Superior temporal gyrus (tissue), 1 donor: ENCODE results near the gene SCO2.

Experiments
- DNase-seq: peaks from one replicate; pipeline ENCODE4 v3.0.0-alpha.2; 2016; ENCODE audit errors: extremely low spot score

SCO2 gene

DNA sequence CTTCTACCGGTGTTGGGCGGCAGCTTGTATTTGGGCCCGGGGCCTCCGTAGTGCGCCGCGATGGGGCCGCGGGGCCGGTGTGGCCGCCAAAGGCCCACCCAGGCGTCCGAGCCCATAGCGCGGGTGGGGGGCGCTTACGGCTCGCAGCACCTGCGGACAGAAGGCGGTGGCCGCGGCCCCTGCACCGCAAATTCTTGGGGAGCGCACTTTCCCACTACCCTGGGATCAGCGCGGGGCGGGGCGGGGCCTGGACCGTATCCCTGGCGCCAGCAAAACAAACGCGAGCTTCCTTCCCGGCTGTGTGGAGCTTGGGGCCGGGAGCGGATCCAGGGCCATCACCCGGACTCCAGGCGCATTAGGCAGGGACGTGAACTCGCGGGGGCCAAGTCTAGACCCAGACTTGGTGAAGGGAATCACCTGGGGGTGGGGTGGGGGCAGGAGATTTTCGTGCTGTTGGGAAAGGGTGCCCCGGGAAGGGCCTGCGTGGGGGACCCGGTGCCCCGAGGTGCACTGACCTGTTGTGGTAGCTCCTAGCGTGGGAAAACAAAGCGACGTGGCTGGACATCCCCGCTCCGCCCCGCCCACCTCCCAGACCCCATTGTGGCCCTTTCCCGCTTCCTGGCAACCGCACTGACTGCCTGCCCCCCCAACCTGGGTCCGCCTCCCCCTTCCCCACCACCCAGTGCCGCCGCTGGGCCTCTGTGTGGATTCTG is 6.7 kb upstream of the SCO2 start:
- no peak for DNase-seq

DNA sequence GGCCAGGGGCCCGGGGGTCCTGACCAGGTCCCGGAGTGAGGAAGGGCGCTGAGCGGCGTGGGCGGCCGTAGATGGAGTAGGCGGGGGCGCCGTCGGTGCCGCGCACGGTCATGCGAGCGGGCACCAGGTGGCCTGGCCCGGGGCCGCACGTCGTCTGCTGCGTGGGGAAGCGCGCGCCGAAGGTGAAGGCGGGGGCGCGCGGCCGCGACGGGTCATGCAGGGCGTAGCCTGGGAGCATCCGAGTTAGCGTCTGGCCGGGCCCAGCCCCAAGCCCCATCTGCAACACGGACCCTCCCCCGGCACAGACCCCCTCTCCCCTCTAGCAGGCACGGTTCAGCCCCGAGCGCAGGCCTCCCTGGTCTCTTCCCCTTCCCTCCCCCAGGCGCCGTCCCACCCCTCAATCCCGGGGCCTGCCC is 6.2 kb upstream of the SCO2 start:
- DNase-seq, result no peak

DNA sequence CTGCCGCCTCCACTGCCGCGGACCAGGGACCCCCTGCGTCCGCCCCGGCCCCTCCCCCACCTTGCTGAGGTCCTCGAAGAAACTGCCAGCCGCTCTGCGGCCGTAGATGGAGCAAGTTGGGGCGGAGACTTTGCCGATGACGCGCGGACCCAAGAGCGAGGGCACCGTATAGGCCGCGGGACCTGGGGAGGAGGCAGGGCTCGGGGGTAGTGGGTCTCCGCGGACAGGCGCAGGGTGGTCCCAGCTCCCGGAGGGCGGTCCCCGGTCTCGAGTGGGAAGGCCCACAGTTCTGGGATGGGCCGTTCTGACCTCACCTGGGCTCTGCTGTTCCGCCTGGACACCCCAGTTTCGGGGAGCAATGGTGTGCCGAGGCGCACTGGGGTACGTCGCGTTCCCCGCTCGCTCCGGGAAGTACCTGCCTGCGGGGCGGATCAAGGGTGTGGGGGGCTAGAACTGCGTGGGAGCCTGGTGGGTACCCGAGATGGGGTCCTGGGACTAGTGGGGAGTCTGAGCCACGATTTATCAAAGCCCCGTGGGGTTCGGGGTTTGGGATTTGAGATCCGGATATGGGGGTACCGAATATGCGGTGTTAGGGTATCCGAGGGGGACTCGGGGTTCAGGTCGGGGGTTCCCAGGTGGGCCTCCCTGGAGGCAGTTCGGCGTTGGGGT is 5.6 kb upstream of the SCO2 start:
- DNase-seq, result no peak

DNA sequence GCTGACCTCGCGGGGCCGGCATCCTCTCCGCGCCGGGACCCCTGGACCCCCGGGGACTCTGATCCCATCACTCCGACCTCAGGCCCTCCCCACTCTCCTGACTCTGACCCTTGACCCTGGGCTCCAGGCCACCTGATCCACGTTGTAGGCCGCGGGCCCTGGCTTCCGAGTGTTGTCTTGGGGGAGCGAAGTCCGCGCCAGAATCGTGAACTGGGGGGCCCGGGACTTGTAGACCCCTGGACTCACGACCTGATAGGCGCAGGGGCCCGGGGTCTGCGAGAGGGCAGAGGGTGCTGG is 5.1 kb upstream of the SCO2 start:
- no peak for DNase-seq

DNA sequence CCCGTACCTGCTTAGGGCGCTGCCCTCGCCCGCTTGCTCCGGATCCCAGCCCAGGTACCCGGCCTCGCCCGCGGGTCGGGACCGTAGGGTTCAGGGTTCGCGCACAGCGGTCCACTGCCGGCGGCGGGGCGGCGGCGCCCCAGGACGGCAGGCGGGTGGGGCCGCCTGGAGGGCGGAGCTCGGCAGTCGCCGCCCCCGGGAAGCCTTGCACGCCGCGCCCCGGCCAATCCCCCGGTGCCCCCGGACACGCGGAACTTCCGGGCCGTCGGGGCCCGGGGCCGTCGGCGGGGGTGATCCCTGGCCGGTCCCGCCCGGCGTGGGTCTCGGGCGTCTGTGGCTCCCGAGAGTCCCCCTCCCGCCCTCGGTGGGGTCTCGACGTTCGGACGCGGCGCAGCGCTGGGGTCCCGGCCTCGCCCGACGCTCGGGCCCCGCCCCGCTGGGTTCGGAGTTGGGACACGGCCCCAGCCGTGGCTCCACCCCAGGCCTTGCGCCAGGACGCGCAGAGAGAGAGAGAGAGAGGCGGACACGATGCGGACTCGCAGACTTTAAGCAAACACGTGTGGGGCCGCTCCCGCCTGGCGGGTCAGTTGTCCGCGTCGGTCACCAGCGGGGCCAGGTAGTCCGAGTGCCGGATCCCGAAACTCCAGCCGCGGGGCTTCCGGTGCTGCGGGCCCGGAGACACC is 4.6 kb upstream of the SCO2 start, which contains the start of gene TYMP:
TYMP (minus strand) TSS at position 116 of the 683 bp plus-strand sequence. CDS start 303 bp downstream, outside the sequence.
- no peak for DNase-seq

DNA sequence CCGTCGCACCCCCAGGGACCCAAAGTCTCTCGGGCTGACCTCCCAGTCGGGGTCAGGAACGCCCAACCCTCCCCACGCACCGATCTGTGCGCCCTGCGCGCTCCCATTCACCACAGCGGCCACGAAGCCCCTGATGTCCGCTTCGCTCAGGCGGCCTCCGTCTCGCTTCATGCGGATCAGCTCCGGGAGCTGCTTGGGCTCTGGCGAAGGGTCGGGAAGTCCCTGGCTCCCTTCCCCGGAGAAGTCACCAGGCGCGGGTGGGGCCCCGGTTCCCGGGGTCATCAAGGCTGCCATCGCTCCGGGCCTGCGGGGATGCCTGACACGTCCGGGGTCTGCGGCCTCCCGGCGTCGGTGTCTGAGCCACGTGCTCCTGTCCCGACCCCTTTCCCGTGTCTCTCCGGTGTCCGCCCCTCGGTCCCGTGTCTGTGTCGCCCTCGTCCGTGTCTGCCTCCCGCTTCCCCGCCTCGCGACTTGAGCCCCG is 4.1 kb upstream of the SCO2 start:
- no peak for DNase-seq

DNA sequence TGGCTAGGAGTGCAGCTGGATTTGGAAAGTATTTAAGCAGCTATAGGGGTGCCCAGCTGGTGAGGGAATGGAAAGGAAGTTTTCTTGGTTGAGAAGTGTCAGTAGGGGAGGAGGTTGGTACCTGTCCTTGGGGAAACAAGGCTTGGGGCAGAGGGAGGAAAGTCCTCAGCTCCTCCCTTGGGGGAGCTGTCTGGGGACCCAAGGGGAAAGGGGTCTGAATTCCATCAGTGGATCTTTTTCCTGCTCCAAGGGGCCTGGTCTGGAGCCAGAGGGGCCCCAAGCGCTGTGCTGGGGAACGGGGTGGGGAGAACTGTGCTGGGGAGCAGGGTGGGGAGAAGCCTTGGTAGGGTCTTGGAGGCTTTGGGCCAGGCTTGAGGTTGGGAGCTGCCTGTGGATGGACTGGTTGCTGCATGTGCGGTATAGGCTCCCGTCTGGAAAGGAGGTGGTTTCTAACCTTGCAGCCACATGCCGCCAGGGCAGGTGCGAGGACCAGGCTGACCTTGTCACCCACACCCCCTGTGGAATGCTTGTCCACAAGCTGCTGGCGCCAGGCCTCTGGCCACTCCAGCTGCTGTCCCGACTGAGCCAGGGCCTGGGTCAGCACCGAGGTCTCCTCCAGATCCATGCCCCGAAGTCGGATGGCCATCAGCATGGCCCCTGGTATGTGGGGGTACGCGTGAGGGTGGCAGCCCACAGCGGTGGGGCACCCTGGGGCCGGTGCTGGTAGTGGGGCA is 3.5 kb upstream of the SCO2 start:
- DNase-seq, result no peak

DNA sequence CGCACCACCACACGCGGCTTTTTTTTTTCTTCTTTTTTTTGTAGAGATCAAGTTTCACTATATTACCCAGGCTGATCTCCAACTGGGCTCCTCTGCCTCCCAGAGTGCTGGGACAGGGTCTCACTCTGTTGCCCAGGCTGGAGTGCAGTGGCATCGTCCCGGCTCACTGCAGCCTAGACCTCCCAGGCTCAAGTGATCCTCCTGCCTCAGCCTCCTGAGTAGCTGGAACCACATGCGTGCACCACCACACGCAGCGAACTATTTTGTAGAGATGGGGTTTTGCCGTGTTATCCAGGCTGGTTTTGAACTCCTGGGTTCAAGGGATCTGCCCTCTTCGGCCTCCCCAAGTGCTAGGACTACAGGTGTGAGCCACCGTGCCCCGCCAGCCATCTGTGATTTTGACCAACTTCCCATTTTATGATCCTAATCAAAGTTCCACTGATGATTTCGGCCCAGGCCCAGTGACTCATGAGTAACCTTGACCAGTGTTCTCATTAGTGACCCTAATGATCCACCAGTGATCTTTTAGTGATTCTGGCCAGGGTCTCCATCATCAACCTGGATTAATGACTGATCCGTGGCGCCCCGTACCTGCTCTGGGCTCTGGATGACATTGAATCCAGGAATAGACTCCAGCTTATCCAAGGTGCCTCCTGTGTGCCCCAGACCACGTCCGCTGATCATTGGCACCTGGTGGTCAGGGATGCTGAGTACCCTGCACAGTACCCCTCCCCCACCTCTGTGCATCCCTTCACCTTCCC is 2.7 kb upstream of the SCO2 start:
- no peak for DNase-seq

DNA sequence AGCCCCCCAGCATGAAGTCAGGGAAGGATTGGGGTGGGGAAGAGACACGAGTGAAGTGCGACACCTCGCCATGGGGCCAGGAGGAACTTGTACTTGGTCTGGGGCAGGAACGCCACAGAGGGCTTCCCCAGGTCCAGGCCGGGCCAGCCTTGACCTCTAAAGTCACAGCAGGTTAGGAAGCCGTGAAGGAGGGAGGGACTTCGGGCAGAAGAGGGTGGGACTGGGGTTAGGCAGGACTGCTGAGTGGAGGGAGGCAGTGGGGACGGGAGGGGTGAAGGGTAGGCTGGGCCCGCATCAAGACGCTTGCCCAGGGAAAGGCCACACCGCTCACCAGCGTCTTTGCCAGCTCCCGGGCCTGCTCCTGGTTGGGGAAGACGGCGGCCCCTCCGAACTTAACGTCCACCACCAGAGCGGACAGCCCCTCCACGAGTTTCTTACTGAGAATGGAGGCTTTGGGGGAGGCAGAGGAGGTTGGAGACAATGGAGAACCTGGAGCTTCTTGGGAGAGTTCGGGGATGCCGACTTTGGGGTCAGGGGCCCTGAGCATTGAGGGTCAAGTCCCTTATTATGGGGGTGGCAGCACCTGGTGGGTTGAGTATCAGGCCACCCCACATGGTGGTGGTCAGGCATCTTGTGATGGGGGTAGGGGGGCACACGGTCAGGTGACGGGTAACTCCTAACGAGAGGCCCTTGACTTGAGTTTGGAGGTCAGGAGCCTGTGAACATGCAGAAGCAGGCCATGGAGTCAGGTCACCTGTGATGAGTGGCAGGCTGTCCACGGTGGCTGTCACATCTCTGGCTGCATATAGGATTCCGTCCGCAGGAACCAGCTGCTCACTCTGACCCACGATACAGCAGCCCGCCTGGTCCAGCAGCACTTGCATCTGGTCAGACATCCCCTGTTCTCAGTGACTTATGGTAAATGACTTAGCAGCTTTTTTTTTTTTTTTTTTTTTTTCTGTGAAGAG is 1.7 kb upstream of the SCO2 start:
- no peak for DNase-seq

DNA sequence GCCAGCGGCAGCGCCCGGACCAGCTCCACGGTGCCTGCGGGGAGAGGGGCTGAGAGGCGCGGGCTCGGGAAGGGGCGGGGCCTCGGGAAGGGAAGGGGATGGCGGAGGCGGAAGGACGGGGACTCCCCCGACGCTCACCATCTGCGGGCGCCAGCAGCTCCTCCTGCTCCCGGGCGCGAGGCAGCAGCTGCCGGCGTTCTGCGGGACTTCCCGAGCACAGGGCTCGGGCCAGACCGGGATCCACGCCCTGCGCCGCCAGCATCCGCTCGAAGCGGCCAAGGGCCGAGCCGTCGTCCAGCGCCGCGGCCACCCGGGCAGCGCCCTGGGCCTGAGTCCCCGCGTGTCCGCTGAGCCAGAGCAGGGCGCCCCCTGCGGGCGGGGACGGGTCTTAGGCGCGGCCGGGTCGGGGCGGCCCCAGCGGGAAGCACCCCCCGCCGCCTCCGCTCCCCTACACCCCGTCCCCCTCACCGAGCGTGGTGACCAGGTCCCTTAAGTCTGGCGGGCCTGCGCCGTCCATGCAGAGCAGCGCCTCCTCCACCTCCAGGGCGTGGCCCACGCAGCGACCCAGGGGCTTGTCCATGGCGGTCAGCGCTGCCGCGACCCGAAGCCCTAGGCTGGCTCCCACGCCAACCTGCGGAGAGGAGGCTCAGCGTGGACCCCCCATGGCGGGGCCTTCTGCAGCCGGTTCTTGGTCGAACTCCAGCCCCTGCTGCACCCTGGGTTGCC is 873 bp upstream of the SCO2 start:
- DNase-seq, result peak; percentile 23

DNA sequence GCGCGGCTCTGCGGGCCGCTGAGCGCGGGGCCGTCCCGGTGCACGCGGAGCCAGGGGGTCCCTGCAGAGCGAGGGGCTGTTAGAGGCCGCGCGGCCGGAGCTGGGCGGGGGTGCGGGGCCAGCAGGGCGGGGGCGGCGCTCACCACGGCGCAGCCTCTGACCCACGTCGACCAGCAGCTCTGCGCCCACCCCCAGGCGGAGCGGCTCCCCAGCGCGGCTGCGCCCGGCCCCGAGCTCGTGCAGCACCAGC is 385 bp upstream of the SCO2 start:
- DNase-seq, result no peak

DNA sequence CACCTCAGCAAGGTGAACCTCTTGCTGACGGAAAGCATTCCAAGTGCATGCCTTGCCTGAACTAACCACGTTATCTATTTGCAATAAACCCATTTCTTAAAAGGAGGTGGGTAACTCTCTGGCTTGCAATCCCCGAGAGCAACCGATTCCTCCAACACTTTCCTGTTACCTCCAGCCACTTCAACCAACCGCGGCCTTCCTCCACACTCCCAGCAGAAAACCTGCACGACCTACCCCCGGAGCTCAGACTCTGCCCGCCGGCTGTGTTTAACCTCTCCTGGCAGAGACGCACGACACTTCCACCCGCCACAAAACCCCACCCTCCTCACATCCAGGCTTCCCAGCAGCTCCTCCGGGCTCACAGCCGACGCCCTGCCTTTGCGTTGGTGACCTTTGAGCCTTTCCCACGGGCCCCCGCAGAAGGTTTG is 708 bp downstream of the SCO2 start:
- DNase-seq, result no peak

DNA sequence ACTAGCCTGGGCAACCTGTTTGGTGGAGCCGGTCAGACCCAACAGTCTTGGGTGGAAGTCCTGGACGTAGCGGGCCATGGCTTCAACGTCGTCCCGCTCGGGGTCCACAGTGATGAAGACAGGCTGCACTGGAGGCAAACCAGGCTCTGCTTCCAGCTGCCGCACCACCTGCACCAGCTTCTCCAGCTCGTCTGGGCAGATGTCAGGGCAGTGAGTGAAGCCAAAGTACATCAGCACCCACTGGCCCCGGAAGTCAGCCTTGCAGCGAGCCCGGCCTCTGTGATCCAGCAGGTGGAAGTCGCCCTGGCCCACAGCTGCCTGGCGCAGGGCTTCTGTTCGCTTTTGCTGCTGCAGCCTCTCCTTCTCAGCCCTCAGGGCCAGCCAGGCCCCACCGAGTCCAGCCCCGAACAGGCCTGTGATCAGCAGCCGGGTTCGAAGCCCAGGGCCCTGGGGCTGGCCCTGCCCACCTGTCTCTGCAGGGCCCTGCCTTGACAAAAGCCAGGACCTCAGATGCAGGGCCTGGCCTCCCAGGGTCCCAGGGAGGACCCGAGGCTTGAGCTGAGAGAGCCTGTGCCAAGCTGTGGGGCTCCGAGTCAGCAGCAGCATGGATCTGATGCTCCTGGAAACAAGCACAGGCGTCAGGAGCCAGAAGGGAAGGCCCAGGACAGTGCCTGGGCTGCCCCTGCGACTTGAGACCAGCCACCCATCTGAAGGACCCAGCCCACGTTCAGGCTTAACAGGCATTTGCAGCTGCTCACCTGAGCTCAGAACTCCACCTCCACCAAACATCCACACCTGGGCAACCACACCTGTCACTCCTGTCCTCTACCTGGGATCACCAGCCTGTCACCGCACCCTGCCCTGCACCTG is 1.4 kb downstream of the SCO2 start:
- no peak for DNase-seq

DNA sequence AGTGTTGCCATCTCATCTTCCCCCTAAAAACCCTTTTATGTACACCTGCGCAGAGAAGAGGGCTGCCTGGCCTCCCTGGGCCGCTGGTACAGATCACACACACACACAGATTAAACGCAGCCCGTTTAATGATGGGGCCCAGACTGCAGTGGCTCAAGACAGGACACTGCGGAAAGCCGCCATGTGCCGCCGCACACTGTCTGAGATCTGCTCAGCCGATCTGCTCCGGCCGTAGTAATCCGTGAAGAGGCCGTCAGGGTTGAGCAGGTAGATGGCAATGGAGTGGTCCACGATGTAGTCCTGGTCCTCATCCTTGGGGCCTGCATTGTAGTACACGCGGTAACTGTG is 2.0 kb downstream of the SCO2 start:
- DNase-seq, result no peak

DNA sequence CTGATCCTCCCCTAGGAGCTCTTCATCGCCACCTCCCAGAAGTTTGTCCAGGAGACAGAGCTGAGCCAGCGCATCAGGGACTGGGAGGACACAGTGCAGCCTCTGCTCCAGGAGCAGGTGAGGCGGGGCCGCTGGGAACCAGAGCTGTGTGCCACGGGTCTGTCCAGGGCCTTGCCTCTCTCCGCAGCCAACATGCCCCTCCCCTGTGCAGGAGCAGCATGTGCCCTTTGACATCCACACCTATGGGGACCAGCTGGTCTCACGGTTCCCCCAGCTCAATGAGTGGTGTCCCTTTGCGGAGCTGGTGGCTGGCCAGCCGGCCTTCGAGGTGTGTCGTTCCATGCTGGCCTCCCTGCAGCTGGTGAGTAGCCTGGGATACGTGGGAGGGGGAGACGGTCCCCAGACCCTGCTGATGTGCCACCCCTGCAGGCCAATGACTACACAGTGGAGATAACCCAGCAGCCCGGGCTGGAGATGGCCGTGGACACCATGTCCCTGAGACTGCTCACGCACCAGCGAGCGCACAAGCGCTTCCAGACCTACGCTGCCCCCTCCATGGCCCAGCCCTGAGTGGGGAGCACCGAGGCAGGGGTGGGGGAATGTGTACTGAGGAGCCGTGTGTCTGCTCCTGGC is 2.5 kb downstream of the SCO2 start:
- DNase-seq, result no peak

DNA sequence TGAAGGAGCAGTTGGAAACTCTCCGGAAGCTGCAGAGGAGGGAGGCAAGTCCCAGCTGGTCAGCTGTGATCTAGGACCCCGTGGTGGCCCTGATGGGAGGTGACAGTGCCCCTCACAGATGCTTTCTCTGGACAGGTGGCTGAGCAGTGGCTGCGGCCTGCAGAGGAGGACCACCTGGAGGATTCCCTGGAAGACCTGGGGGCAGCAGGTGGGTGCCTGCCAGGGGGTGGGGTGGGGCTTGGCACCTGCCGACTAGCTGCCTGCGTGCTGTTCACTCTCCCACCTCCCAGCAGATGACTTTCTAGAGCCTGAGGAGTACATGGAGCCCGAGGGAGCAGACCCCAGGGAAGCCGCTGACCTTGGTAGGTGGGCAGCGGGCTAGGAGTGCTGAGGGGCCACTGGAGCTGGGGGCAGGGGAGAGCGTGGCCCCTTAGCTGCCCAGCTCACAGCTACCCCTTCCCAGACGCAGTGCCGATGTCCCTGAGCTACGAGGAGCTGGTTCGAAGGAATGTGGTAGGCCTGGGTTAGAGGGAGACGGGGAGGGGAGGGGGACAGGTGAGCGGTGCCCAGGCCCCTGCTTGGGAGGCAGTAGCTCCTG is 3.1 kb downstream of the SCO2 start:
- DNase-seq, result no peak

DNA sequence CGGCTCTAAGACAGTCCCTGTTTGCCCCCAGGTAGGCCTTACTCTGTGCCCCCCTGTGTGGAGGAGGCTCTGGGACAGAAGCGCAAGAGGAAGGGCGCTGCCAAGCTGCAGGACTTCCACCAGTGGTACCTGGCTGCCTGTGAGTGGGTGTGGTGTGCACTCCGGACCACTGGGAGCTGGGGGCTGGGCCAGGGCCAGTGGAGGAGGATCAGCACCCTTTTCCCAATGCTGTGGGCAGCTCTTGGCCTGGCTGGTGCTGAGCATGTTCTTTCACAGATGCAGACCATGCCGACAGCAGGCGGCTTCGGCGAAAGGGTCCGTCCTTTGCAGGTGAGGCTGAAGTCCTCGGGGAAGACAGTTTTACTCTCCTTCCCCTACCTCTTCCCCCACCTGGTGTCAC is 3.7 kb downstream of the SCO2 start:
- DNase-seq, result no peak

DNA sequence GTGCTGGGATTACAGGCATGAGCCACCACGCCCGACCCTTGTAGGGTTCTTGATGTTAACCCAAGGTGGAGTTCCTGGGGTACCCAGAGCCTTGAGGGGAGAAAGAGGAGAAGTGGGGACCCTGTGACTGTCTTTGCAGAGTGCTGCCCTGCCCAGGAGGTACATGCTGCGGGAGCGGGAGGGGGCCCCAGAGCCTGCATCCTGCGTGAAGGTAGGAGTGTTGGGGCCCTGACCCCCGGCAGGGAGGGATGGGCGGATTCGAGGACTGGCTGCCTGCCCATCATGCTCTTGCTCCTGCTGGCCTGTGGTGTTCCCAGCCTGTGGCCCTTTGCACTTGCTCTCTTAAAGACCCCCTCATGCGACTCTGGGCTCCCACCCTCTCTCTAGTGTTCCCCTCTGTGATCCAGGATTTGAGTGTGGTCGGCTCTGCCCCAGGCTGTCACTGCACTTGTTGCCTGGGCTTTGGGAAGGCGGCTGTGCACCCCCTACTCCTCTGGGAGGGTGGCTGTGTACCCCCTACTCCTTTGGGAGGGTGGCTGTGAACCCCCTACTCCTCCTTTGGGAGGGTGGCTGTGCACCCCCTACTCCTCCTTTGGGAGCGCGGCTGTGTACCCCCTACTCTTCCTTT is 4.5 kb downstream of the SCO2 start:
- no peak for DNase-seq
